HG02970 (cell line): ENCODE data around the gene UVRAG.
"Not testable (repeated sequence)": the region's sequence is repeated elsewhere in the genome, so short reads cannot be mapped to it uniquely, and the experiment has no call there.

Experiments
- ATAC-seq: cut with Tn5 transposase; IDR thresholded peaks from one replicate; pipeline ENCODE4 v1.9.1; 2021; ENCODE audit warnings: mild to moderate bottlenecking, moderate library complexity, moderate number of reproducible peaks; ENCODE audit not compliant: unreplicated experiment, low FRiP score

UVRAG gene

DNA sequence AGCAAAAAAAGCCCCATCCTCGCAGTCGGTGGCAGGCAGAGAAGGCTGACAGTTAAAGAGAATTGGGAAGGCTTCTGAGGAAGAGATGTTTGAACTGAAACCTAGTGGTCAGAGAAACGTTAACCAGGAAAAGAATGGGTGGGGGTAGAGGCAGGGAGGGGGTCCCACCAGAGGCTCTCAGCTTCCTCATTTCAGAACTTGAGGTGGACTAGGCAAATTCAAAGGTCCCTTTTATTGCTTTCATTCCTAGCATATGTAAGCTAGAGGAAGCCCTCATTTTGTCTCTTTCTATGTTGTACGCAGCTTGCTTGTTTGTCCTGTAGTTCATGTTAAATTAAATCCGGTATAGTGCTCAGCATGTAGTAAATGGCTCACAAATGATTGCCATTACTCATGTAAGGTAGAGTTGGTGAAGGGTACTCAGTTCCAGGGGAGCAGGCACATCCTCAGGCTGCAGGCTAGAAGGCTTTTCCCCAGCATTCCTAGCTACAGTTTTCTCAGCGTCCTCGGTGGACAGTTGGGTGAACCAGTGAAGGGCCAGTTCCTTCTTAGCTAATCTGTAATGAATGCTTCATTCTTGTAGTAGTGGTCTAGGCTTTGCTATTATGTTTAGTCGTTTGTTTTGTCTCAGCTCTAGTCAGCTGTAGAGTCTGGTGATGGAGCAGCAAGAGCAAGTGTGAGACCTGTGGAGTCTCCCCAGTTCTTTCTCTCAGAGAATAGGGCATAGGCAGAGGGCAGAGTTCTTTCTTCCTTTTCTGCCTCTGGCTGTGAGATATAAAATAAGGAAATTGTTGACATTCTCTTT, 58.6 kb downstream of the UVRAG start:
- peak; percentile 59 for ATAC-seq

DNA sequence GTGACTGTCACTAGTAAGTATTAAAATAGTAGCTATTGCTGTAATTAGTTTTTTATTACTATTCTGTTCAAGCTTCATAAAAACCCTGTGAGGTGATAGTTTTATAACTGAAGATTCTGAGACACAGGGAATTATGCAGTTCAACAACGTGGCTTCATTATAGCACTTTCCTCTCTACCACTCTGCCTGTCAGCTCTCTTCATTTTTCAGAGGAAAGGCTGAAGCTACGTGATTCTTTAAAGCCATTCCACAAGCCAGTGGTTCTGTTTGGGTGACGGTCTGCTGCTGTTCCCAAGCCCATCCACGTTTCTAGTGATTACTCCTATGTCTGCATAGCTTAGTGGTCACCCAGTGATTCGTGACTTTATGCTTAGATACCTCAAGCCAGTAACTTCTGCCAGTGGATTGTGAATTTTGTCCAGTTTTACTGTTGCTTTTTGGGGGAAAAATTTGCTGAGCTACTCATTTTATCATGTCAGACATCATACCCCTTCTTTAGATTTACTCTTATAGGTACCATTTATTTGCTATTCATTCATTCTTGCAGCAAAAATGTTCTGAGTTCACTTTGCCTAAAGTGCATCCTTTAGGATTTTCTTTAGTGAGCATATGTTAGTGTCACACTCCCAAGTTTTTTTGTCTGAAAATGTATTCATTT, 59.8 kb downstream of the UVRAG start:
- ATAC-seq, result no peak

- ATAC-seq, result not testable (repeated sequence)
Measured at GRCh38 chr11:75877327-75877726, 62.3 kb downstream of the UVRAG start.

DNA sequence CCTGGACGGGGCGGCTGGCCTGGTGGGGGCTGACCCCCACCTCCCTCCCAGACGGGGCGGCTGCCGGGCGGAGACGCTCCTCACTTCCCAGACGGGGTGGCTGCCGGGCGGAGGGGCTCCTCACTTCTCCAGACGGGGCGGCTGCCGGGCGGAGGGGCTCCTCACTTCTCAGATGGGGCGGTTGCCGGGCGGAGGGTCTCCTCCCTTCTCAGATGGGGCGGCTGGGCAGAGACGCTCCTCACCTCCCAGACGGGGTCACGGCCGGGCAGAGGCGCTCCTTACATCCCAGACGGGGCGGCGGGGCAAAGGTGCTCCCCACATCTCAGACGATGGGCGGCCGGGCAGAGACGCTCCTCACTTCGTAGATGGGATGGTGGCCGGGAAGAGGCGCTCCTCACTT, 62.9 kb downstream of the UVRAG start:
- not testable (repeated sequence) for ATAC-seq

GRCh38 chr11:75878933-75879332, 63.9 kb downstream of the UVRAG start:
- ATAC-seq, result no peak

- no peak for ATAC-seq
Measured at GRCh38 chr11:75879737-75880136, 64.7 kb downstream of the UVRAG start.

GRCh38 chr11:75880343-75880742, 65.3 kb downstream of the UVRAG start:
- ATAC-seq, result not testable (repeated sequence)

DNA sequence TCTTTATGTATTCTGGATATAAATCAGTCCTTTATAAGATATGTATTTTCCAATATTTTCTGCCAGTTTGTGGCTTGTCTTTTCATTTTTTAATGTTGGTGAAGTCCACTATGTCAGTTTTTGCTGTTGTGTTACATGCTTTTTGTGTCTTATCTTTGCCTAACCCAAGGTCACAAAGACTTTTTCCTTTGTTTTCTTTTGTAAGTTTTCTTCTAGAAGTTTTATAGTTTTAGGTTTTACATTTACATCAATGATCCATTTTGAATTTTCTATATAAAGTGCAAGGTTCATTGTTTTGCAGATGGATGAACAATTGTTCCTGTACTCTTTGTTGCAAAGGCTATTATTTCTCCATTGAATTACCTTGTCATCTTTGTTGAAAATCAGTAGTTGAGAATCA, 69.3 kb downstream of the UVRAG start:
- ATAC-seq, result no peak

- ATAC-seq, result no peak
Measured at GRCh38 chr11:75888416-75888815, 73.4 kb downstream of the UVRAG start.

DNA sequence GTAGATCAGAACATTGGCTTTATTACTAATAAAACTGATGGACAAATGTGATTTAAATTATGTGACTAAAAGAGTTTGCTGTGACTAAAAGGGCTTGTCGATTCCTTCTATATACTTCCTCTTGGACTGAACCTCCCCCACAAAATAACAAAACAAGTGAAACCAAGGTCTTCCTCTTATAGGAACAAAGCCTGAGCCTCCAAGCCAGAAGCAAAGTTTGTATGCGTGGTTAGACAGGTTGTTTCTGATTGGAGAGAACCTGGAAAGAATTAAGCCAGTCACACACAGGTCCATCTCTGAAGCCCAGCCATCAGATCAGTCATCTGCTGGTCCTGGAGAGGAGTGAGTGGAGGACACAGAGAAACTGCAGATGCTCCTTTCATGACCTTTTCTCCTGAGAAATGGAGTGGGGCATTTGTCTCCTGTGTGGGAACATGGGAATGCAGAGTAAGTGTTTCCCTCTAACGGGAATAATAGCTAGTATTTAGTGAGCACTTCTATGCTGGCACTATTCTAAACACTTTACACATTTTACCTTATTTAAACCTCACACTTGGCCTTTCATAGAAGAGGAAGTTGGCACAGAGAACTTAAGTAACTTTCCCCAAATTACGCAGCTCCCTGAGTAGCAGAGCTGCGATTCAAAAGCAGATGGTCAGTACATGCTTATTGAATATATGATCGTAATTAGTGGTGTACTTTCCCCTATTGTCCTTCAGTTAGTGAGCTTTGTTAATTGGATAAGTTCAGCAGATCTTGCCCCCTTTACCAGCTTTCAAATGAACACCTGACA, 77.1 kb downstream of the UVRAG start:
- ATAC-seq, result no peak

GRCh38 chr11:75893251-75893650, 78.2 kb downstream of the UVRAG start:
- no peak for ATAC-seq

DNA sequence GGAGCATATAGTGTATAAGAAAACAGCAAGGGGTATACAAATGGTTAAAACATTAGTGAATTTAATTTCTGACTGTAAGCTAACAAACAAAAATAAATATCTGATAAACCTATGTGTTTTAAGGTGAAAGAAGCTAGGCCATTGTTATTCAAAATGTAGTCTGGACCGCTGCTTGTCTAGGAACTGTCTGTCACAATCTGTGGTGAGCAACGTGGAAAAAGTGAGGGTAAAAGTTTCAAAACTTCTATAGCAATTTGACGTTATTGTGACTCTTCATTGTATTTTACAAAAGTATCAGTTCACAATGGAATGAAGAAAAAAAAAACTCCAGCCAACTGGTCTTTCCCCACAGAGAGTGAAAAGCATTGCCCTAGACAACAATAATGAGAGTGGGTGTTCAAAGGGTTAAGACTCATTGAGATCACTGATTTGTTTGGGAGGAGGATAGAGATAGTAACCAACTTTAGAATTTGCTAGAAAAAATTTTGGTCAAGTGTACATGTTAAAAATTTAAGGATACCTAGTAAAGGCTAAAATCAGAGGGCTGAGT, 79.1 kb downstream of the UVRAG start:
- no peak for ATAC-seq

DNA sequence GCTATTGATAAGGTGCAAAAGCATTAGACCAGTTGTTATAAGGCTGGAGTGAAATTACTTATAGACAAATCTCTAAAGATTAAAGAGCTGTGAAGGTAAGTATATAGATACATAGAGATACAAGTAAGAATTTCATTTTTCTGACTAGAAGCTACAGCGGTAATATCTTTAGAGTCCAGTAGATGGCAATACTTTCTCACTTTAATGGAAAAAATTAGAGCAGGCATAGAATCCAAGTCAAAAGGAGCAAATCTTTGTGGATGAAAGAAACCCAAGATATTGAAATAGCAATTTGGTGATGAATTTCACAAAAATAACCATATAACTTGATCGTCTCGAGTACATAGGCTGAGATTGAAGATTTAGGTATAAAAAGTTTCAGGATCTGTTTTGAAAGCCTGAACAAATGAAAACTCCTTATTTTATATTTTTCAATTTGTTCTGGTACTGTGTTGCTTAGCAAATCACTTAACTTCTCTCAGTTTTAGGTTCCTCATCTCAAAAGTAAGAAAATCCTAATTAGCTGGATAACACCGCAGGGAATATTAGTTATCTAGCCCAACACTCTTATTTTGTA, 81.9 kb downstream of the UVRAG start:
- ATAC-seq, result no peak

DNA sequence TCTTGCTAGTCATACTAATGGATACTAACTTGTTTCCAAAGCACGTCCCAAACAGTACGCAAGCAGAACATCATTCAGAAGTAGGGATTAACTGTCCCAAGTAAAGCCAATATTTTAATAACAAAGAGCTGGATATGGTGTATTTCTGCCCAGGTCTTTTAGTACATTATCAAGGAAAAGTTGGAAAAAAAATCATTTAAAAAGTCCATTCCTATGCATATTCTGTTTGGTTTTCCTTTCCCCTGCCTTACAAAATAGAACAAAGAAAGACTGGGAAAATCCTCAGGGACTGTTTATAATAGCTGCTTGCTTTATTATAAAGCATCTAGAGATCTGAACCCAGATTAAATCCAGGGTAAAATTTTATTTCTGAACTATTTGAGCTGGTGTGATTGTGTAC, 83.9 kb downstream of the UVRAG start:
- no peak for ATAC-seq

- no peak for ATAC-seq
Measured at GRCh38 chr11:75899806-75900205, 84.8 kb downstream of the UVRAG start.

- ATAC-seq, result no peak
Measured at GRCh38 chr11:75900848-75901247, 85.8 kb downstream of the UVRAG start.

DNA sequence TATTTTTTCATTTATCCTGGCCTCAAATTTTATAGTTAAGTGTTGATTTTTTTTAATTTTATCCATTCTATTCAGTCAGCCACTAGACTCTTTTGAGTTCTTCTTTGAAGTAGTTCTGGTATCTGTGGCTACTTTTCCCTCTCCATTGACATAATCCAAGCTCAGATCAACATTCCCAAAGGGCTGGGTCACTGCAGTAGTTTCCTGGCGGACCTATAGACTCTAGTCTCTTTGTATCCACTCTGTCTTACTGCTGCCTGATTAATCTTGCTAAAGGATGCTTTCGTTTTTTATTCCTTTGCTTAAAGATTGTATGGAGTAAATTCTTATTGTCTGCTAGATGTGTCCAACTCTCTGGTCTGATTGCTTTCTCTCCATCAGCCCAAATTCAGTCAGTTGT, 87.6 kb downstream of the UVRAG start:
- no peak for ATAC-seq

GRCh38 chr11:75903276-75903675, 88.3 kb downstream of the UVRAG start:
- ATAC-seq, result no peak

DNA sequence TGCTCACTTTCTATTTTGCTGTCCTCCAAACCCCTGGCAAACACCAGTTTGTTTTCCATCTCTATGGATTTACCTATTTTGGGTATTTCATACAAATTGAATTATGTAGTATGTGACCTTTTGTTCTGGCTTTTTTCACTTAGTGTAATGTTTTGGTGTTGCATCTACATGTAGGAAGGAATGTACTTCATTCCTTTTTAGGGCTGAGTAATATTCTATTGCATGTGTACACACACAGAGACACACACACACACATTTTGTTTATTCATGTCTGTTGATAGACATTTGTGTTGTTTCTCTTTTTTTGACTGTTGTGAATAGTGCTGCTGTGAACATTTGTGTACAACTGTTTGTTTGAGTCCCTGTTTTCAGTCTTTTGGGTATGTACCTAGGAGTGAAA, 90.4 kb downstream of the UVRAG start:
- ATAC-seq, result no peak

- ATAC-seq, result no peak
Measured at GRCh38 chr11:75907906-75908527, 93.0 kb downstream of the UVRAG start.
